SK-N-MC (cell line): ENCODE measurements around the gene ZDHHC14.

Source experiments
- DNase-seq: peaks from one replicate; pipeline ENCODE4 v3.0.0-alpha.2; 2011; ENCODE audit warnings: low read depth, low spot score
- H3K27ac ChIP-seq: fragments of 200-600 bp; sonication (generic); 2 replicates; pipeline ENCODE4 v1.5.1; 2016; ENCODE audit warnings: mixed run types
- H3K36me3 ChIP-seq: fragments of 200-600 bp; sonication (generic); 2 replicates; pipeline ENCODE4 v1.6.1; 2017; ENCODE audit warnings: antibody characterized with exemption, low read length, mixed read lengths; ENCODE audit not compliant: insufficient read depth
- H3K4me3 ChIP-seq: fragments of 200-600 bp; sonication (generic); 2 replicates; pipeline ENCODE4 v1.5.1; 2016
- H3K9ac ChIP-seq: fragments of 200-600 bp; sonication (generic); 2 replicates; pipeline ENCODE4 v1.8.0; 2017; ENCODE audit warnings: mixed run types, mixed read lengths; ENCODE audit not compliant: insufficient read length
- H3K9me3 ChIP-seq: fragments of 200-600 bp; sonication (generic); 2 replicates; pipeline ENCODE4 v1.6.1; 2017; ENCODE audit warnings: low read depth, mild to moderate bottlenecking, antibody characterized with exemption, low read length, moderate library complexity, mixed read lengths
- EZH2 ChIP-seq: fragments of 200-600 bp; sonication (generic); IDR thresholded peaks from one replicate; pipeline ENCODE4 v1.6.1; 2017; ENCODE audit warnings: antibody characterized with exemption
- FOXP2 ChIP-seq: optimal IDR thresholded peaks from 2 replicates; pipeline ENCODE3; 2011; ENCODE audit warnings: mild to moderate bottlenecking, moderate library complexity; ENCODE audit not compliant: insufficient read depth; ENCODE audit errors: extremely low read length, control extremely low read depth
- POLR2AphosphoS5 ChIP-seq: IDR thresholded peaks from 2 replicates; pipeline ENCODE4 v1.6.1; 2012; ENCODE audit warnings: mild to moderate bottlenecking, low read depth, low read length, borderline replicate concordance

The ZDHHC14 gene

DNA sequence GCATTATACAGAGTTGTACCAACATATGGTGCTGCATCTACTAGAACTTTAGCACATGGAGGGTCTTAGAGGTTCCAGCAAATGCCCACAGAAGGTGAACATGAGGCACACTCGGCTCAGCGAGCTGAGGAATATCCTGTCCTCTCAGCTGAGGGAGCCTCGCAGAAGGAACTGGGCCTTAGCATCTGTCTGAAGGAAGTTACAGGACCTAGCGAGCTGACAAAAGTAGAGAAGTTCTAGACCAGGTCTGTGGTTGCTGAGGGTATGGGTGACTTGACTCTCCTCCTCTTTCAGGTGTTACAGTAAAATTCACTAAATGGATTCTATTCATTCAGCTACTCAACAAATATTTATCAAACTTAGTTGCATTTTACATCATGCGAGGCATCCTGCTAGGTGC is 157.2 kb downstream of the ZDHHC14 start:
- H3K9me3 ChIP-seq = no peaks in the 10 kb centered on the region
- TF ChIP-seq FOXP2 = no peak
- no peak for TF ChIP-seq EZH2
- TF ChIP-seq POLR2AphosphoS5 = no peak
- no peak overlapping the region for H3K9ac ChIP-seq
- no peak for DNase-seq
- H3K36me3 ChIP-seq = no peaks in the 10 kb centered on the region
- no peak overlapping the region for H3K27ac ChIP-seq
- no peak overlapping the region for H3K4me3 ChIP-seq

DNA sequence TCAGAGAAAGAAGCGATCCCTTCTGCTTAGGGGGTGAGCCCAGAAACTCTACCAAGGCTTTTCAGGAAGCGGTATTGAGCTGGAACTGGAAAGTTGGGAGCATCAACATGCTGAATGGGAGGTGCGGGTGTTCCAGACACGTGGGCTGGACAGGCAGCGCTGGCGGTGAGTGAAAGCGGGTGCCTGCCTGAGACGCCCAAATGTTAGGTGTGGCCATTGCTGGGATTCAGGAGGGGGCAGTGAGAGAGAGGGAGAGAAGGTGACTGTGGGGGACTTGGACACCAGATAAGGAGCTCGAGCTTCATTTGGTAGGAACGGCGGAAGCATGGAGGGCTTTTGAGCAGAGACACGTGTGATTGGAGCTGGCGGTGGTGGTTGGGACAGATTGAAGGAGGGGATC is 157.7 kb downstream of the ZDHHC14 start:
- no peak overlapping the region for H3K4me3 ChIP-seq
- H3K27ac ChIP-seq = no peak overlapping the region
- no peaks in the 10 kb centered on the region for H3K36me3 ChIP-seq
- DNase-seq = no peak
- no peaks in the 10 kb centered on the region for H3K9me3 ChIP-seq
- no peak overlapping the region for H3K9ac ChIP-seq
- TF ChIP-seq EZH2 (no peak), POLR2AphosphoS5 (no peak), FOXP2 (no peak)

DNA sequence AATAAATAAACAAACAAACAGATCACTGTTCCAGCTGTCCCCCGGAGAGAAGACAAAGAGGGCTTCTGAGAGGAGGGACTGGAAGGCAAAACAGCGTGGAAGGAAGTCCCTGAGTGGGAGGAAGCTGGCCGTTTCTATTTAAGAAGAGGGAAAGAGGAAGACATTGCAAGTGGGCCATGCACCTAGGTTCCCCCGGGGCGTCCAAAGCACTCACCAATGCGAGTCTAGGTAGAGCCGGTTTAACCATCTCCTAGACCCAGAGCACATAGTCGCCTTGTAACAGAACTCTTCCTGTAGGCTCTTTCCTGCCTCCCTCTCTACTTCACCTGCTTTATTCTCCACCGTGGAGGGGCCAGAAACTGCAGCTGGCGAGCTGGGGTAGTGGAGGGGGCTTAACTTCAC is 158.4 kb downstream of the ZDHHC14 start:
- H3K36me3 ChIP-seq = no peaks in the 10 kb centered on the region
- H3K9me3 ChIP-seq = no peaks in the 10 kb centered on the region
- DNase-seq = no peak
- H3K27ac ChIP-seq = no peak overlapping the region
- no peak overlapping the region for H3K4me3 ChIP-seq
- TF ChIP-seq POLR2AphosphoS5 (no peak), FOXP2 (no peak), EZH2 (no peak)
- no peak overlapping the region for H3K9ac ChIP-seq

DNA sequence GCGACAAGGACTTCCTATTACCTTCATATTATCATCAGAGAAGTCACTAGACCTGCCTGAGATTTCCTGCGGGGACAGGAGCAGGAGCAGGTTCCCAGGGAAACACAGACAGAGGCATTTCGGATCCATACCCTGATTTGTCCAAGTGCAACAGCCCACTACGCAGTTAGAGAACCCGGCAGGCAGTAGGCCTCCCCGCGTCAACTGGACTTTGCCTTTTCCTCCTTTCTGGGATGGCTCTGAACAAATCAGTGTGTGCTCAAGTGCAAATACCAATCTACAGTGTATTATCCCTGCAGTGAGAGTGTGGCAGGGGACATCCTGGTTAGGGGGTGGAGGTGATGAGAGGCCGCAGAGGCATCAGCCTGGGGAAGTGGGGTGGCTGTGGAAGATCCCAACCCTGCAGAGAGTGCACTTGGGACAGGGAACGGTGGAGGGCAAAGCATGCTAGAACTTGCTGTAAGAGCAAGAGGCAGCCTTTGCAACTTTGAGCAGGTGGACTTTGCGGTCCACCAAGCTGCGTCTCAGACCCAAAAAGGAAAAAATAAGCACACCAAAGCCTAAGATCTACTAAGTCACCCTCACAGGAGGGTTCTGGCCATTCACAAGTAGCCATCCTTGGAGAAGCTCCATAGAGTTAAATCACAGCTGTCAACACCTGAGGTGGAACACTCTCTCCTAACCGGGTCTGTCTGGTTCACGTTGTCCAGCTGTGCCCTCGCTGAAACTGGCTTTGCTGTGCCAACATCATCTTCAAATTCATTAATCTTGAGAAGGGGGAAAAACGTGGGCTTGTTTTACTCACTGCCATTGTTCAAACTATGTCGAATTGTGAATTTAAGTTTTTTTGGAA is 159.1 kb downstream of the ZDHHC14 start:
- no peak overlapping the region for H3K27ac ChIP-seq

DNA sequence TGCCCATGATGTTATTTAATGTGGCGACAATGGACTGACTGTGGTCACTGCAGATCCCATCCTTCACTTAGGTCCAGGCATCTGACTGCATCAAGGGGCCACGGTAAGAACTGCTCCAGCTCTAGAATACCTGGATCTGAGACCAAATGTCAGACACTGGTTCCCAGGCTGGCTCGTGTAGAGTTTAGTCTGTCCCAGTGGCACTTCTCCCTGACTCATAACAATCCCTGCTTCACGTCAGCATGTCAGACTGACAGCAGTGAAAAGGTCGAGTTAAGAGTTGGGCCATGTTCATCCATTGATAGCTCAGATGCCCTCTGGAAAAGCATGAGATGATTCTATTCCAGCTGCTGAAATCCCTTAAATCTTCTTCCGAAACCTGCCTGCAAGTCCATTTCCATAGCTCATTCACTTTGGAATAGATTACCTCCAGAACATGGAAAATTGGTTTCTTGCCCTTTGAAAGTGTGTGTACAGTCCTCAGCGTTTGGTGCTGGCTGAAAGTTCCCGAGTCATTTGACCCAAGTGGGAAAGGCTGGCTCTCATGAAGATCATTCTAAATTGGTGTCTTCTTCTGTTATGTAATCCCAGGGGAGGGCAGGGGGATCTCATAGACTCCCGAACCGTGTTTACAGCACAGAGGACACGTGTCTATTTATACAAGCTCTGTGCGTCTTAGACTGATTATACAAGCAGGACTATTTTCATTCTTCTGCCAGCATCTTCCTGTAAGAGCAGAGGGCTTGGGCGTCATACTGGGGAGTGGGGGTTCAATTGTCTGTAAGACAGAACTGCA is 160.8 kb downstream of the ZDHHC14 start:
- no peak for DNase-seq
- no peak for TF ChIP-seq EZH2
- TF ChIP-seq FOXP2 = no peak
- no peak for TF ChIP-seq POLR2AphosphoS5
- Histone ChIP-seq H3K4me3 (no peak overlapping the region), H3K9ac (no peak overlapping the region), H3K27ac (no peak overlapping the region), H3K9me3 (no peaks in the 10 kb centered on the region), H3K36me3 (no peaks in the 10 kb centered on the region)

More for the DNA sequence above, 159.1 kb downstream of the ZDHHC14 start:
- H3K36me3 ChIP-seq = no peaks in the 10 kb centered on the region
- no peak for TF ChIP-seq FOXP2
- TF ChIP-seq EZH2 = no peak
- no peak for TF ChIP-seq POLR2AphosphoS5
- DNase-seq = no peak
- no peaks in the 10 kb centered on the region for H3K9me3 ChIP-seq
- H3K9ac ChIP-seq = no peak overlapping the region
- H3K4me3 ChIP-seq = no peak overlapping the region

DNA sequence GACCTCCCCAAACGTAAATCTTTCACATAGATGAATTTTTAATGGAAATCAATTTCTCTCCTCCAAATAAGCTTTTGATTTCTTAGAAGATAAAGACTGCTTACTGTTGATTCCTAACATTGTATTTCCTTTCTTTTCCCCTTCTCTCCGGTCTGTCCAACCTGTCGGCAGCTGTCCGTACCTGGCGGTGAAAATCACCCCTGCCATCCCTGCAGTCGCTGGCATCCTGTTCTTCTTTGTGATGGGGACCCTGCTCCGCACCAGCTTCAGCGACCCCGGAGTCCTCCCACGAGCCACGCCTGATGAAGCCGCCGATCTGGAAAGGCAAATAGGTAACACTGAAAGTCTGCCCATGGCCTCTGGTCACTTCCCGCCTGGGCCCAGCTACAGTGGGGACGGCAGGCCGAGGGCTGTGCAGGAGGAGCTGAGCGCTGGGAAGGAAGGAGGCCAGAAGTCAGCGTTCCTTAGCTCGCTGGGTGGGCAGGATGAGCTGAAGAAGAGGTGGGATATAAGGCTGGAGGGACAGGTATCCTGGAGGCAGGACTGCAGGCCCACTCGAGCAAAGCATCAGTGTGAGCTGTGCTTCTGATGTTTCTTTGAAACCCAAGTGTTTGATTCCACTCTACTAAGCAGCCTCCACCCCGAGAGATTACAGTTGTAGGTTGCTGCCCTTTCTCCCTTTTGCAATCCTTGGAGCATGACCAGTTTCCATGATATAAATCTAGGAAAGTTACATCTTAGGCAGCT is 161.6 kb downstream of the ZDHHC14 start:
- H3K4me3 ChIP-seq = no peak overlapping the region
- no peak overlapping the region for H3K9ac ChIP-seq
- DNase-seq = no peak
- H3K36me3 ChIP-seq = no peaks in the 10 kb centered on the region
- TF ChIP-seq EZH2 (no peak), POLR2AphosphoS5 (no peak), FOXP2 (no peak)
- H3K9me3 ChIP-seq = no peaks in the 10 kb centered on the region
- no peak overlapping the region for H3K27ac ChIP-seq

DNA sequence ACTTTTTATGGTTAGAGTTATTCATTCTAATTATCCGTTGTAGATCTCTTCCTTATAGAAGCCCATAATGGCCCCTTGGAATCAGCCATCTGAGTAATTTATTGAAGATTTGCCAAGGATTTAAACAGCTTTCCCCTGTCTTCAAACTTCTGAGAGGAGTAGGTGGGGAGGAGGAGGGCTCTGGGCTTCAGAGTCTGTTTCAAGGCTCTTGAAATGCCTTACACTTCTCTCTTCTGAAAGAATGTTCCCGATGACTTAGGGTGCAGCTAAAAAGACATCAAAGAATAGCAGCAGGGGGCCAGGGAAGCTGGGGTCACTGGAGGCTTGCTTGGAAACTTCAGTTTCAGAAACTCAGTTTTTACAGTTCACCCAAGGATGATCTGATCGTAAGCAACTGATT is 165.3 kb downstream of the ZDHHC14 start:
- DNase-seq = no peak
- H3K9me3 ChIP-seq = no peaks in the 10 kb centered on the region
- H3K36me3 ChIP-seq = no peaks in the 10 kb centered on the region
- no peak overlapping the region for H3K27ac ChIP-seq
- TF ChIP-seq EZH2 (no peak), FOXP2 (no peak), POLR2AphosphoS5 (no peak)
- no peak overlapping the region for H3K4me3 ChIP-seq
- no peak overlapping the region for H3K9ac ChIP-seq

DNA sequence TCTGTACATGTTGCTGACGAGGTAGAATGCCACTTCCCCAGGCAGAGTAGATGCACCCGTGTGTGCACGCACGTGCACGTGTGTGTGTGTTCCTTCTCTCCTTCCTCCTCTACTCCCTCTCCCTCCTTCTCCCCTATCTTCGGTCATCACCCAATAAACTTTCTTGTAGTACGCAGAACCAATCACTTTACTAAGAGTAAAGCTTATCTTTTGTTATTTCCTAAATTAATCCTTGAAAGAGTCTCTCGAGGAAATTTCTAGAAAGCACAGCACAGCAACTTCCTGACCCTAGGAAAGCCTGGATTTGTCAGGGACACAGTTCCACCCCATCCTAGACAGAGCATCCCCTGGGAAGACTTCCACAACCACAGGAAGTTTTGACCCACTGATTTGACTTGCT is 166.1 kb downstream of the ZDHHC14 start:
- H3K9ac ChIP-seq = no peak overlapping the region
- H3K36me3 ChIP-seq = no peaks in the 10 kb centered on the region
- no peak for DNase-seq
- H3K9me3 ChIP-seq = no peaks in the 10 kb centered on the region
- TF ChIP-seq EZH2 (no peak), POLR2AphosphoS5 (no peak), FOXP2 (no peak)
- H3K4me3 ChIP-seq = no peak overlapping the region
- no peak overlapping the region for H3K27ac ChIP-seq
